ENCODE measurements around the gene GASK1A. TPM values are rescaled to one million over a fixed set of nuclear protein-coding genes. Genes with fewer than 3 reads are reported as not detected.
"Not testable (repeated sequence)": the region's sequence is repeated elsewhere in the genome, so short reads cannot be mapped to it uniquely, and the experiment has no call there.

Gene GASK1A
- total RNA-seq, 1 donor from 2014 or later: 10.6 TPM

GRCh38 chr3:43043793-43044192, 64.7 kb downstream of the GASK1A start:
- Histone ChIP-seq H3K9me3 (no peaks in the 10 kb centered on the region), H3K27me3 (no peaks in the 10 kb centered on the region), H3K4me3 (no peak overlapping the region), H3K4me1 (no peaks in the 10 kb centered on the region), H3K36me3 (peaks cover 0 to 8% of the 10 kb centered on the region in 2 donors), H3K27ac (no peak overlapping the region)
- TF ChIP-seq, protein P1, sequence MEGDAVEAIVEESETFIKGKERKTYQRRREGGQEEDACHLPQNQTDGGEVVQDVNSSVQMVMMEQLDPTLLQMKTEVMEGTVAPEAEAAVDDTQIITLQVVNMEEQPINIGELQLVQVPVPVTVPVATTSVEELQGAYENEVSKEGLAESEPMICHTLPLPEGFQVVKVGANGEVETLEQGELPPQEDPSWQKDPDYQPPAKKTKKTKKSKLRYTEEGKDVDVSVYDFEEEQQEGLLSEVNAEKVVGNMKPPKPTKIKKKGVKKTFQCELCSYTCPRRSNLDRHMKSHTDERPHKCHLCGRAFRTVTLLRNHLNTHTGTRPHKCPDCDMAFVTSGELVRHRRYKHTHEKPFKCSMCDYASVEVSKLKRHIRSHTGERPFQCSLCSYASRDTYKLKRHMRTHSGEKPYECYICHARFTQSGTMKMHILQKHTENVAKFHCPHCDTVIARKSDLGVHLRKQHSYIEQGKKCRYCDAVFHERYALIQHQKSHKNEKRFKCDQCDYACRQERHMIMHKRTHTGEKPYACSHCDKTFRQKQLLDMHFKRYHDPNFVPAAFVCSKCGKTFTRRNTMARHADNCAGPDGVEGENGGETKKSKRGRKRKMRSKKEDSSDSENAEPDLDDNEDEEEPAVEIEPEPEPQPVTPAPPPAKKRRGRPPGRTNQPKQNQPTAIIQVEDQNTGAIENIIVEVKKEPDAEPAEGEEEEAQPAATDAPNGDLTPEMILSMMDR (IDR thresholded peaks at IDR 0.05): no peak
- TF ChIP-seq POLR2AphosphoS5 (IDR thresholded peaks at IDR 0.05; ENCODE audit: insufficient read depth in 1 of 2, low read depth in 1 of 2) (no peak), POLR2A (IDR thresholded peaks at IDR 0.05) (no peak)
- peak in 1 of 2 donors; percentile 47 for DNase-seq (ENCODE audit: extremely low spot score in 2 of 2)
- intact Hi-C loops (cut with DNase I): loop anchor here (2.0 kb wide), 1 partner anchor 53 kb away; no protein-coding TSS in a partner anchor

GRCh38 chr3:43045079-43045478, 66.0 kb downstream of the GASK1A start:
- H3K9me3 ChIP-seq; H3K27me3 ChIP-seq; H3K4me3 ChIP-seq; DNase-seq (ENCODE audit: extremely low spot score in 2 of 2); H3K27ac ChIP-seq; H3K36me3 ChIP-seq; H3K4me1 ChIP-seq: not testable (repeated sequence)
- intact Hi-C loops (cut with DNase I): loop anchor here (2.0 kb wide), 1 partner anchor 52 kb away; no protein-coding TSS in a partner anchor

GRCh38 chr3:43046583-43046982, 67.5 kb downstream of the GASK1A start:
- intact Hi-C loops (cut with DNase I): no loop called here
- H3K27ac ChIP-seq: no peak overlapping the region
- peak in 1 of 2 donors; percentile 47 for DNase-seq (ENCODE audit: extremely low spot score in 2 of 2)
- H3K4me3 ChIP-seq: no peak overlapping the region
- TF ChIP-seq, protein P1 (IDR thresholded peaks at IDR 0.05): no peak
- TF ChIP-seq POLR2AphosphoS5 (IDR thresholded peaks at IDR 0.05; ENCODE audit: insufficient read depth in 1 of 2, low read depth in 1 of 2) (no peak), POLR2A (IDR thresholded peaks at IDR 0.05) (no peak)
- no peaks in the 10 kb centered on the region for H3K4me1 ChIP-seq
- H3K27me3 ChIP-seq: no peaks in the 10 kb centered on the region
- H3K9me3 ChIP-seq: peaks cover 7% of the 10 kb centered on the region
- peaks cover 0 to 8% of the 10 kb centered on the region in 2 donors for H3K36me3 ChIP-seq

DNA sequence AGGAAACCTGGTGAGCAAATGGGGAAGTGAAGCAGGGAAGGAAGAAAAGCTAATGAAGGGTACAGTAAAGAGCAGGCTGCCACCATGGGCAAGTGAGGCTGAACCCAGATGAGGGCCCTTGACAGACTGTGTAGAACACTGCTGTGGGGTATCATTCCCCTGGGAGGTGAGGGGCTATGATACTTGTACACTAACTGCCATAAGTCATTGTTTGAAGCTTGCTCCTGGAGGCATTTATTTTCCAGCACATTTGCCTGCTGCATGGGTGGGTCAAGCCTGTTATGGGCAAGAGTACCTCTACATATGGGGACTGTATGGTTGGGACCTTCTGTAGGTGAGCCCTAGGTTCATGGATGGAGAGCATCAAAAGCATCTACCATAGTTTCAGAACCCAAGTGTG, 69.4 kb downstream of the GASK1A start:
- intact Hi-C loops (cut with DNase I): no loop called here
- Histone ChIP-seq H3K27ac (no peak overlapping the region), H3K9me3 (peaks cover 7% of the 10 kb centered on the region), H3K27me3 (no peaks in the 10 kb centered on the region), H3K4me3 (no peak overlapping the region), H3K36me3 (peaks cover 0 to 8% of the 10 kb centered on the region in 2 donors), H3K4me1 (no peaks in the 10 kb centered on the region)
- peak; percentile 55 to 56 for DNase-seq (ENCODE audit: extremely low spot score in 2 of 2)
- TF ChIP-seq, protein P1 (IDR thresholded peaks at IDR 0.05): no peak

- Histone ChIP-seq H3K9me3 (peaks cover 7% of the 10 kb centered on the region), H3K4me1 (no peaks in the 10 kb centered on the region), H3K27ac (no peak overlapping the region), H3K36me3 (no peaks in the 10 kb centered on the region), H3K27me3 (no peaks in the 10 kb centered on the region), H3K4me3 (no peak overlapping the region)
- TF ChIP-seq POLR2AphosphoS5 (IDR thresholded peaks at IDR 0.05; ENCODE audit: insufficient read depth in 1 of 2, low read depth in 1 of 2) (no peak), POLR2A (IDR thresholded peaks at IDR 0.05) (no peak)
- TF ChIP-seq, protein P1 (IDR thresholded peaks at IDR 0.05): no peak
- intact Hi-C loops (cut with DNase I): no loop called here
- DNase-seq (ENCODE audit: extremely low spot score in 2 of 2): peak; percentile 61 to 72
Observed at GRCh38 chr3:43053291-43053690, 74.2 kb downstream of the GASK1A start.

DNA sequence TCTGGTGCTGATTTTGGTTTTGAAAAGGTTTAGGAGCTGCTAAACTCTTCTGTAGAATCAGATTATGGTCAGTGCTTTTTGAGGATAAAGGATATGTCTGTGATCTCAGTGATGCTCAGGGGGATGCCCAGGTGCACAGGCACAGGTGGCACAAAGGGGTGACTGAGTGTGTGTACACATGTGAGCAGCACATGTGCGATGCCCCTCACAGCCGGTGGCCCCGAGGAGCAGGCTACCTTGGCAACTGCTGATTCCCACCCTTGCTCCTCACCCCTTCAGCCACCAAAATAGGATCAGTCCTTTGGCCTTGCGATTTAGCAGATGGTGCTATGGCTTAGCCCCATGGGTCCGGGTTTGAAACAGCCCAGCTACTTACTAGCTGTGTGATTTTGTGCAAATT, 75.6 kb downstream of the GASK1A start:
- DNase-seq (ENCODE audit: extremely low spot score in 2 of 2): peak; percentile 40 to 67
- Histone ChIP-seq H3K27ac (no peak overlapping the region), H3K4me1 (no peaks in the 10 kb centered on the region), H3K36me3 (no peaks in the 10 kb centered on the region), H3K9me3 (peaks cover 2% of the 10 kb centered on the region), H3K4me3 (no peak overlapping the region), H3K27me3 (no peaks in the 10 kb centered on the region)
- TF ChIP-seq, protein P1 (IDR thresholded peaks at IDR 0.05): no peak
- TF ChIP-seq POLR2AphosphoS5 (IDR thresholded peaks at IDR 0.05; ENCODE audit: insufficient read depth in 1 of 2, low read depth in 1 of 2) (no peak), POLR2A (IDR thresholded peaks at IDR 0.05) (no peak)
- intact Hi-C loops (cut with DNase I): no loop called here

All from vagina (tissue), 2 donors.